ENCODE data around the gene ANXA11.

Gene ANXA11

DNA sequence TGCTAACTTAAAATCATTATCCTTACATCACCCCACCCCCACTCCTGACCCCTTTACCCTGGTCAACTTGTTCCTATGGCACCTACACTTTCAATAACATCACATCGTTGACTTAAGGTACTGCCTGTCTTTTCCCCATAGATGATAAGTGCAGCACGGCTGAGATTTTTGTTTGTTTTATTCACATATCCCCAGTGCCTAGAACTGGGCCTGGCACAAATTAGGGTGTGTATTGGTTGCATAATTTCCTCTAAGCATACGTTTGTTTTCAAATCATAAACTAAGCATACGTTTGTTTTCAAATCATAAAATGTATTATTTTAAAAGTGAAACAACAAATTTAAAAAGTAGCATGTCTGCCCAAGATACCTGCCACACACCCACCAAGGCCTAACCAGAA, 35.3 kb downstream of the ANXA11 start:
- Histone ChIP-seq H3K9me3 (ENCODE audit: control insufficient read depth, low read length) (no peaks in the 10 kb centered on the region), H3K36me3 (ENCODE audit: control insufficient read depth, insufficient read depth, low read length, severe bottlenecking) (peaks cover 68% of the 10 kb centered on the region), H3K4me1 (ENCODE audit: control insufficient read depth, insufficient read depth, low read length) (peaks cover 48% of the 10 kb centered on the region), H3K27me3 (replicated peaks; ENCODE audit: control insufficient read depth, insufficient read depth, low read length) (no peaks in the 10 kb centered on the region), H3K9ac (ENCODE audit: low read length) (no peak overlapping the region), H3K4me3 (ENCODE audit: low read length) (no peak overlapping the region)
- no peak for DNase-seq (ENCODE audit: low read depth)

- peaks cover 60% of the 10 kb centered on the region for H3K4me1 ChIP-seq (ENCODE audit: control insufficient read depth, insufficient read depth, low read length)
- no peaks in the 10 kb centered on the region for H3K9me3 ChIP-seq (ENCODE audit: control insufficient read depth, low read length)
- no peak for DNase-seq (ENCODE audit: low read depth)
- H3K9ac ChIP-seq (ENCODE audit: low read length), result no peak overlapping the region
- no peaks in the 10 kb centered on the region for H3K27me3 ChIP-seq (replicated peaks; ENCODE audit: control insufficient read depth, insufficient read depth, low read length)
- peaks cover 75% of the 10 kb centered on the region for H3K36me3 ChIP-seq (ENCODE audit: control insufficient read depth, insufficient read depth, low read length, severe bottlenecking)
- no peak overlapping the region for H3K4me3 ChIP-seq (ENCODE audit: low read length)
Measured at GRCh38 chr10:80168679-80169380, 36.5 kb downstream of the ANXA11 start.

DNA sequence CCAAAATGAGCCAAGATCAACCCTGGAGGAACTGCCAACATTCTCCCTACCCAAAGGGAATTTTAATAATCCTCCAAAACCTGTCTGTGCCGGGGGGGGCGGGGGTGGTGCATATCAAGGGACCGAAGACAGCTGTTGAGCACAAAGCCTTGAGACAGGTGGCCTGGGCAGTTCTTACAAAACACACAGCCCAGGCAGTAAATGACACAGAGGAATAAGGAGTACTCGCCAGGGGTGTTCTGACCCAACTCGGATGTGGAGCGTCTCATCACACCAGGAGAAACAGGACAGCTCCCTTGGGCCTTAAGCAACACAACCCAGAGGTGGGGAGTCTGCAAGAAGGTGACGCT, 37.2 kb downstream of the ANXA11 start:
- no peak for DNase-seq (ENCODE audit: low read depth)
- no peak overlapping the region for H3K9ac ChIP-seq (ENCODE audit: low read length)
- no peak overlapping the region for H3K4me3 ChIP-seq (ENCODE audit: low read length)
- H3K36me3 ChIP-seq (ENCODE audit: control insufficient read depth, insufficient read depth, low read length, severe bottlenecking), result peaks cover 79% of the 10 kb centered on the region
- no peaks in the 10 kb centered on the region for H3K27me3 ChIP-seq (replicated peaks; ENCODE audit: control insufficient read depth, insufficient read depth, low read length)
- H3K9me3 ChIP-seq (ENCODE audit: control insufficient read depth, low read length), result no peaks in the 10 kb centered on the region
- peaks cover 61% of the 10 kb centered on the region for H3K4me1 ChIP-seq (ENCODE audit: control insufficient read depth, insufficient read depth, low read length)

- H3K9me3 ChIP-seq (ENCODE audit: control insufficient read depth, low read length), result no peaks in the 10 kb centered on the region
- no peak overlapping the region for H3K4me3 ChIP-seq (ENCODE audit: low read length)
- H3K36me3 ChIP-seq (ENCODE audit: control insufficient read depth, insufficient read depth, low read length, severe bottlenecking), result peaks cover 79% of the 10 kb centered on the region
- peaks cover 61% of the 10 kb centered on the region for H3K4me1 ChIP-seq (ENCODE audit: control insufficient read depth, insufficient read depth, low read length)
- no peaks in the 10 kb centered on the region for H3K27me3 ChIP-seq (replicated peaks; ENCODE audit: control insufficient read depth, insufficient read depth, low read length)
- H3K9ac ChIP-seq (ENCODE audit: low read length), result no peak overlapping the region
- no peak for DNase-seq (ENCODE audit: low read depth)
Measured at GRCh38 chr10:80167471-80168161, 37.7 kb downstream of the ANXA11 start.

- no peaks in the 10 kb centered on the region for H3K9me3 ChIP-seq (ENCODE audit: control insufficient read depth, low read length)
- peaks cover 79% of the 10 kb centered on the region for H3K36me3 ChIP-seq (ENCODE audit: control insufficient read depth, insufficient read depth, low read length, severe bottlenecking)
- peaks cover 67% of the 10 kb centered on the region for H3K4me1 ChIP-seq (ENCODE audit: control insufficient read depth, insufficient read depth, low read length)
- DNase-seq (ENCODE audit: low read depth), result no peak
- no peak overlapping the region for H3K4me3 ChIP-seq (ENCODE audit: low read length)
- H3K27me3 ChIP-seq (replicated peaks; ENCODE audit: control insufficient read depth, insufficient read depth, low read length), result no peaks in the 10 kb centered on the region
- peak overlapping the region; percentile 50 for H3K9ac ChIP-seq (ENCODE audit: low read length)
Measured at GRCh38 chr10:80166581-80167470, 38.5 kb downstream of the ANXA11 start.

GRCh38 chr10:80165173-80165572, 40.2 kb downstream of the ANXA11 start:
- peak; percentile 32 for DNase-seq (ENCODE audit: low read depth)
- no peaks in the 10 kb centered on the region for H3K27me3 ChIP-seq (replicated peaks; ENCODE audit: control insufficient read depth, insufficient read depth, low read length)
- peaks cover 79% of the 10 kb centered on the region for H3K36me3 ChIP-seq (ENCODE audit: control insufficient read depth, insufficient read depth, low read length, severe bottlenecking)
- H3K9ac ChIP-seq (ENCODE audit: low read length), result peak overlapping the region; percentile 70
- no peaks in the 10 kb centered on the region for H3K9me3 ChIP-seq (ENCODE audit: control insufficient read depth, low read length)
- peaks cover 69% of the 10 kb centered on the region for H3K4me1 ChIP-seq (ENCODE audit: control insufficient read depth, insufficient read depth, low read length)
- peak overlapping the region; percentile 21 for H3K4me3 ChIP-seq (ENCODE audit: low read length)

GRCh38 chr10:80164596-80164995, 40.7 kb downstream of the ANXA11 start:
- Histone ChIP-seq H3K4me1 (ENCODE audit: control insufficient read depth, insufficient read depth, low read length) (peaks cover 71% of the 10 kb centered on the region), H3K9me3 (ENCODE audit: control insufficient read depth, low read length) (no peaks in the 10 kb centered on the region), H3K9ac (ENCODE audit: low read length) (peak overlapping the region; percentile 70), H3K27me3 (replicated peaks; ENCODE audit: control insufficient read depth, insufficient read depth, low read length) (no peaks in the 10 kb centered on the region), H3K36me3 (ENCODE audit: control insufficient read depth, insufficient read depth, low read length, severe bottlenecking) (peaks cover 80% of the 10 kb centered on the region), H3K4me3 (ENCODE audit: low read length) (no peak overlapping the region)
- no peak for DNase-seq (ENCODE audit: low read depth)

DNA sequence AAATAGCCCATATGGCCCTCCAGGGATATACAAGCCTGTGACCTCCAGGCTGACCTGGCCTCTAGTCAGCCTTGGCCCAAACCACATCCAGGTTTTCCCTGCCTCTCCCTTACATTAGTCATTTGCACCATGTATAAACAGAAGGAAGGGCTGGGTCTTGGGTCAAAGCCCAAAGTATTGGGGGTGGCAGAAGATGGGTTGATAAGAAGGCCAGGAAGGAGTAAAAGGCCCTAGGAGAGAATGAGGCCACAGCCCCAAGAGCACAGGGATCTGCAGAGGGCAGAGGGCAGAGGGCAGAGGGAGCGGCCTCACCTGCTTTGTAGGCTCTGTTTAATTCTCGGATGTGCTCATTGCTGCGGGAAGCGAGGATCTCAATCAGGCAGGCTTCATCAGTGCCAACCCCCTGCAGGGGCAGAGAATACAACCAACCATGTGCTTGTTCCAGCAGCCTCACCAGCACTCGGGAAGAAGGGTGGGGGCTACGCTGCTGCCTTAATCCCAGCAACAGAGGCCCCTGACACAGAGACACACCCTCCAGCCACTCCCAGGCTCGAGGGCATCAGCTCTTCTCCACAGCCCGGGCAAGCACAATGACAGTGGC, 41.5 kb downstream of the ANXA11 start:
- H3K9me3 ChIP-seq (ENCODE audit: control insufficient read depth, low read length), result no peaks in the 10 kb centered on the region
- DNase-seq (ENCODE audit: low read depth), result peak; percentile 35
- peaks cover 77% of the 10 kb centered on the region for H3K36me3 ChIP-seq (ENCODE audit: control insufficient read depth, insufficient read depth, low read length, severe bottlenecking)
- peaks cover 79% of the 10 kb centered on the region for H3K4me1 ChIP-seq (ENCODE audit: control insufficient read depth, insufficient read depth, low read length)
- peak overlapping the region; percentile 70 for H3K9ac ChIP-seq (ENCODE audit: low read length)
- no peak overlapping the region for H3K4me3 ChIP-seq (ENCODE audit: low read length)
- no peaks in the 10 kb centered on the region for H3K27me3 ChIP-seq (replicated peaks; ENCODE audit: control insufficient read depth, insufficient read depth, low read length)

- peak; percentile 48 for DNase-seq (ENCODE audit: low read depth)
- no peaks in the 10 kb centered on the region for H3K9me3 ChIP-seq (ENCODE audit: control insufficient read depth, low read length)
- H3K27me3 ChIP-seq (replicated peaks; ENCODE audit: control insufficient read depth, insufficient read depth, low read length), result no peaks in the 10 kb centered on the region
- no peak overlapping the region for H3K4me3 ChIP-seq (ENCODE audit: low read length)
- H3K4me1 ChIP-seq (ENCODE audit: control insufficient read depth, insufficient read depth, low read length), result peaks cover 81% of the 10 kb centered on the region
- peak overlapping the region; percentile 23 for H3K9ac ChIP-seq (ENCODE audit: low read length)
- peaks cover 82% of the 10 kb centered on the region for H3K36me3 ChIP-seq (ENCODE audit: control insufficient read depth, insufficient read depth, low read length, severe bottlenecking)
Measured at GRCh38 chr10:80161321-80162083, 43.8 kb downstream of the ANXA11 start.

- Histone ChIP-seq H3K9me3 (ENCODE audit: control insufficient read depth, low read length) (no peaks in the 10 kb centered on the region), H3K27me3 (replicated peaks; ENCODE audit: control insufficient read depth, insufficient read depth, low read length) (no peaks in the 10 kb centered on the region)
- DNase-seq (ENCODE audit: low read depth), result no peak
Measured at GRCh38 chr10:80160361-80161320, 44.7 kb downstream of the ANXA11 start.

More at GRCh38 chr10:80160361-80161320, 44.7 kb downstream of the ANXA11 start:
- H3K36me3 ChIP-seq (ENCODE audit: control insufficient read depth, insufficient read depth, low read length, severe bottlenecking), result peaks cover 84% of the 10 kb centered on the region
- peak overlapping the region; percentile 30 for H3K9ac ChIP-seq (ENCODE audit: low read length)
- H3K4me1 ChIP-seq (ENCODE audit: control insufficient read depth, insufficient read depth, low read length), result peaks cover 81% of the 10 kb centered on the region
- H3K4me3 ChIP-seq (ENCODE audit: low read length), result no peak overlapping the region
